GM18907 (cell line): ENCODE results near the gene PLCB4.

Experiments
- ATAC-seq: cut with Tn5 transposase; IDR thresholded peaks from one replicate; pipeline ENCODE4 v1.9.1; 2021; ENCODE audit warnings: mild to moderate bottlenecking, moderate library complexity; ENCODE audit not compliant: unreplicated experiment

Gene PLCB4

GRCh38 chr20:9507544-9508239 lies 438.8 kb downstream of the PLCB4 start:
- ATAC-seq: no peak

- no peak for ATAC-seq
These were observed 439.4 kb downstream of the PLCB4 start for GRCh38 chr20:9508240-9508661.

- ATAC-seq: no peak
These were observed 439.9 kb downstream of the PLCB4 start for GRCh38 chr20:9508696-9509178.

- no peak for ATAC-seq
These were observed 440.4 kb downstream of the PLCB4 start for GRCh38 chr20:9509246-9509645.

- peak; percentile 47 for ATAC-seq
These were observed 442.0 kb downstream of the PLCB4 start for GRCh38 chr20:9510911-9511310.

GRCh38 chr20:9514072-9514460 lies 445.2 kb downstream of the PLCB4 start:
- ATAC-seq: no peak

GRCh38 chr20:9514461-9515213 lies 445.8 kb downstream of the PLCB4 start, which contains the start of gene LAMP5:
TSS of gene LAMP5 (plus strand) at chr20:9514590. CDS start at chr20:9514853, 263 bp downstream.
- no peak for ATAC-seq

GRCh38 chr20:9515214-9515585 lies 446.3 kb downstream of the PLCB4 start:
- no peak for ATAC-seq

GRCh38 chr20:9515741-9516233 lies 446.9 kb downstream of the PLCB4 start:
- no peak for ATAC-seq

GRCh38 chr20:9516234-9516871 lies 447.5 kb downstream of the PLCB4 start:
- no peak for ATAC-seq

- ATAC-seq: no peak
These were observed 448.6 kb downstream of the PLCB4 start for GRCh38 chr20:9517297-9518162.

- ATAC-seq: no peak
These were observed 449.8 kb downstream of the PLCB4 start for GRCh38 chr20:9518576-9519175.

GRCh38 chr20:9520086-9520485 lies 451.2 kb downstream of the PLCB4 start:
- ATAC-seq: no peak

- ATAC-seq: no peak
These were observed 454.7 kb downstream of the PLCB4 start for GRCh38 chr20:9523636-9524035.
